Activated CD8-positive, alpha-beta memory T cell treated with anti-CD3 and anti-CD28 coated beads, Interleukin-2, amount 50 U/mL, for 1 hour (primary cell): ENCODE measurements around the gene GMDS.
"Not testable (repeated sequence)": the region's sequence is repeated elsewhere in the genome, so short reads cannot be mapped to it uniquely, and the experiment has no call there.

Experiments
- DNase-seq: peaks from one replicate; pipeline ENCODE4 v3.0.0-alpha.2; 2020; ENCODE audit errors: extremely low read depth

The GMDS gene

DNA sequence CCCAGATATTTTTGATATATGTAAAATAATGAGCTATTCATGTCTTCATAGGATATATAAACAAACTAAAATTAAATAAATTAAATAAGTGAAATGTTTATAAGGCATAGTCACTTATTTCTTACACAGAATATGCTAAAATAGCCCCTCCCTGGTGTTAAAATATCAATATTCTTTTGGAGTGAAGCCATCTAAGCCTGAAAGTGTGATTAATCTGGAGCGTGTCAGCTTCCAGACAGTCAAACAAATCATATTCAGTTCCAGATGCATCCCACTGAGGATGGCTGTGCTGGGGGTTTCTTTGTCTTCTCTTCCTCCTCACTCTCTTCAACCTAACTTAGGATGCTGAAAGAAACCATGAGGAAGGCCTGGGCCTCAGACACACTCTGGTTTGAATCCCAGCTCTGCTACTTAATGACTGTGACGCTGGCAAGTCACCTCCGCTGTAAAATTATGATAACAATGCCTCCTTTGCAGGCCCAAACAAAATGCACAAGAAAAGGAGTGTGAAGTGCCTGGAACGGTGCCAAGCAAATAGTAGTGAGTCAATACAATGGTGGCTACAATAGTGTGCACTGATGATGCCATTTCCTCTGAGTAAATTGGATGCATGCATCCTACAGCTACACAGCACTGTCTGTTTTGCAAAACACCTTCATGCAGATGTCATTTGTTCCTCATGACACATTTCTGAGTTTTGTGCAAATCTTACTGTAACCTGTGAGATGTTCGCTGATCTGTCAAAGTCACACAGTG, 474.3 kb downstream of the GMDS start:
- no peak for DNase-seq

- no peak for DNase-seq
These were observed 475.0 kb downstream of the GMDS start for GRCh38 chr6:1770435-1770843.

DNA sequence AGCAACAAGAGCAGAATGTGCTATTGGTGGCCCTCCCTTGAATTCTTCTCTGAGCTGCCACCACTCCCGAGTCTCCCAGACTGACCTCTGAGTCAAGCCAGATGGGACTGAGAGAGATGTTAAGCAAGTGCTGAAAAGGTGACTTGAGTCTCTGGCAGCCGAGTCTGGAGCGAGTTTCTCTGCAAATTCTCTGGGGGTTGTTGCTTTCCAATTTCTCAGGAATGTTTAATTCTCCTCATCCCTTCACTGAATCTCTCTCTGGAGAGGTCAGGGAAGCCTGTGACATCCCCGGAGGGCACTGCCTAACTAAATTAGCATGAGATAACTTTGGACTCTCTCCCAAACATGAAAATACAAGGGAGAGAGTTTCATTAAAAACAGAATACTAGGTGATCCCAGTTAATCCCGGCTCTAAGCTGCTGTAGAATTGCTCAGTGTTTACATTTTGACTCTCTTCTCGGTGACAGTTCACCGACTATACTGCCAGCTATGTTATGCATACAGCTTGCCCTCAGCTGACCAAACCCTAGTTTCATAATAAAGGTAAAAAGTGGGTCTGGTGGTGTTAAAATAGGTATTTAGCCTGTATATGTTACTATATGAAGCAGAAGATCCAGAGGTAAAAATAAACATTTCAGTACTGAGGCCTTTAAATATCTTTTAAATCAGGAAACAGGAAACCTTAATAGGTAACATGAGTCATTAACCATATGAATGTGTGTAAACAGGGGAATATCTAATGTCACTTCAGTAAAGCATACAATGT, 477.7 kb downstream of the GMDS start:
- DNase-seq = no peak

GRCh38 chr6:1766654-1767053, 478.8 kb downstream of the GMDS start:
- no peak for DNase-seq

GRCh38 chr6:1765160-1765903, 480.1 kb downstream of the GMDS start:
- no peak for DNase-seq

- DNase-seq = no peak
These were observed 480.9 kb downstream of the GMDS start for GRCh38 chr6:1764397-1764987.

GRCh38 chr6:1763404-1763803, 482.0 kb downstream of the GMDS start:
- DNase-seq = no peak

- DNase-seq = no peak
These were observed 483.2 kb downstream of the GMDS start for GRCh38 chr6:1762203-1762602.

DNA sequence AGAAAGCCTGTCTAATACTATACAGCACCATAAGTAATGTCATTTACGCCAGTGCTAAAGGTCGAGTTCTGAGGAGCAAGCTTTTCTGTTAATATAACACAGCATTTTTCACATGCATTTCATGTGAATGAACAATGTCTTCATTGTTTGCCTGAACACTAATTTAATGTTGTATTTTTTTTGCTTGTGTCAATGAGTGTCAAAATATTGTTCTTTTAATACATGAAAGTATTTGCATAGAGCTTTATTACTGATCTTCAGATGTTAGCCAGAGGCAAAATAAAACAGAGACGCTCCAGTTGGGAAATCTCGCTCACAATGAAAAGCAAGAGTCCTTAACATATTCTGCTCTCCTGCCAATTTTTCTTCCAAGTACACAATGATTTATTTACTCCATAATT, 483.9 kb downstream of the GMDS start:
- no peak for DNase-seq

DNA sequence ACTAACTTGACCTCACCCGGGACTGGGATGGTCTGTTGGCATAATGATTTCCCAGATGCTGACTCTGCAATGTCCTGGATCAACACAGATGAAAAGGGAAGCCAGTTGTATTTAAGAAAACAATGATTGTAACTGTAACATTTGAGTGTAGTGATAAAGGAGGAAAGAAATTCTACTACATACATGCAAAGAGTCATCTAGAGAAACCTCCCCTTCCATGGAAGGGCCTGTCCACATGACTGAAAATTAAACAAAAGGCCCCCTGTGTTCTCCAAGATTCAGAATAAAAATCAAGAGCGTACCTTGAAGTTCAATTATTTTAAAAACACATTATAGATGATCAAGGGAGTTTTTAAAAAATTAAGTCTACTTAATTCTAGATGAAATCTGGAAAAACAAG, 484.5 kb downstream of the GMDS start:
- no peak for DNase-seq

DNA sequence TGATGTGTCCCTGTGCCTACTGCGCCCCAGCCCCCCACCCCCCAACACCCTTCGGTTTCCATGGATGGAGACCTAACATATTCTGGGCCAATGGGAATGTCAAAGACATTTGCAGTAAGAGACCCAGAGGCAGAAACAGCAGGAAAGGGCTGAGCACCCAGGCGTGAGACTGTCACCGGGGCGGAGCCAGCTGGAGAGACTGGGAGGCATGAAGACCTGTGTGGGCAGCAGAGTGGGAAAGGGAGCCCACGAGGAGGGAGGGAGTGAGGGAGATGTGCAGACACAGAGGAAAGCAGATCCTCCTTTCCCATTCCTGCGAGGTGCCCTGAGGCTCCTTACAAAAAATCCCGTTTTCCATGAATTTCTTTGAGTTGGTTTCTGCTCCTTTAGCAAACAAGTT, 485.5 kb downstream of the GMDS start:
- DNase-seq = no peak

GRCh38 chr6:1758076-1758679, 487.2 kb downstream of the GMDS start:
- DNase-seq = no peak

DNA sequence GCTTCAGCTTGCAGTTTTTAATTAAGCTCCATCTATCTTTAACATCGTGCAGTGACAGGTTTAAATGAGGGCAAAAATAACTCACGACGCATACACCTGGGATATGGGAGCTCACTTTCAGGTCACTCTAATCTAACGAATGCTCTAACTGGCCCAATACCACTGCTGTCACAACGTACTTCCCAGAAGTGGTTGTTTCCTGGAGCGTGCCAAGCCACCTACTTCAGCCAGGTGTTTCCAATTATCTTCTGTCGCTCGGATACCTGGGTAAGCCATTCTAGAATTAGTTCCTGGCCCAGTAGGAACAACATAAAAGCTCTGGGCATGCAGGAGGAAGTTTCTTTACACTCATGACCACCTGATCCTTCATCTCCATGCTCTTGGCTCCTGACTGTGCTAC, 488.3 kb downstream of the GMDS start:
- DNase-seq = no peak

- no peak for DNase-seq
These were observed 488.8 kb downstream of the GMDS start for GRCh38 chr6:1756472-1757129.

- not testable (repeated sequence) for DNase-seq
These were observed 494.3 kb downstream of the GMDS start for GRCh38 chr6:1751063-1751462.

DNA sequence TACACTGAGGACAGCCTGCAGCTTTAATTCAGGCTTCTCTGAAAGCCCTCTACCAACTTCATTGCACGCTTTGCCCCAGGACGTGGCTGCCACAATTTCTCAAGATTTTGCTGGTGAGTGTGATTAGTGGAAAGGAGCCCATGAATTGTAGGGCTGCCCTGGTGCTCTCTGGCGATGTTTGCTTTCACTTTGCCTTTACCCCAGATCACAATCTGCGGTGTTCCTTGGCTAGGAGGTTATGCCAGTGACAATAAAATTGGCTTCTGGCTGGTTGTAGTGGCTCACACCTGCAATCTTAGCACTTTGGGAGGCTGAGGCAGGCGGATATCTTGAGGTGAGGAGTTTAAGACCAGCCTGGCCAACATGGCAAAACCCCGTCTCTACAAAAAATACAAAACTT, 496.4 kb downstream of the GMDS start:
- no peak for DNase-seq

- no peak for DNase-seq
These were observed 497.9 kb downstream of the GMDS start for GRCh38 chr6:1747531-1747930.

DNA sequence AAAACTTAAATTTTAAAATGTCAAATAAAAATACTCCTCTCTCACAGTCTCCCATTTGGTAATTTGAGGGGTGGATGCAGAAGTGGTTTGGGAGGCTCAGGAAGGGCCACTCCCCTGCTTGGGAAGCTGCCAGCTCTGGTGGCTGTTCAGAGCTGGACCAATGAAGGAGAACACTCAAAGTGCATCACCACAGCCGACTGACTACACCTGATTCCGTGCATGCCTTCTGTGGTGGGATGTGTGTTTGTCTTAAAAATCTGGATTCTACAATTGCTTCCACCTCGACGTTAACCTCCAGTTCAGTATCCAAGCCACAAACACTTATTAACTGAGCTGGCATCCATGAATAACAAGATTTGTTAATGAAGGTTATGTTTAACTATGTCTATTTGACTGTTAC, 498.4 kb downstream of the GMDS start:
- DNase-seq = no peak

GRCh38 chr6:1745814-1746213, 499.6 kb downstream of the GMDS start:
- DNase-seq = no peak

- no peak for DNase-seq
These were observed 500.9 kb downstream of the GMDS start for GRCh38 chr6:1744543-1744942.

DNA sequence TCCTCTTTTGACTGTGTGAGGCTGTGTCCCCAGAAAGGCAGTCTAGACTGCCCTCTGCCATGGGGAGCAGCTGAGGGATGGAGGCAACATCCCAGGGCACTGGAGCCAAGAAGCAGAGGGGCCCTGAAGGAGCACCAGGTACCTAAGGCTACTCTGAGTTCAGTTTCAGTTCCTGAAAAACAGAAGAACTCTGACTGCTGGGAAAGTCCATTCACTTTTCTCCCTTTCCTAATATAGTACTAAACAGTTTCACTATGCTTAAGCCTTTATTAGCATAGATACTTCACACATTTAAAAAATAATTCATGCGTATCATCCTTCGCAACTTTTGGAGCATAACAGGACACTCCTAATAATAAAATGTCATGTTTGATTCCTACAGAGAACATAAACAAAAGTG, 505.7 kb downstream of the GMDS start:
- DNase-seq = no peak
